HG03135 (cell line): ENCODE data around the gene ENDOV.
A peak's percentile ranks its signal among the peaks of the same experiment; 100 is the strongest.

ENCODE experiments used
- ATAC-seq: cut with Tn5 transposase; IDR thresholded peaks from one replicate; pipeline ENCODE4 v1.9.1; 2021; ENCODE audit warnings: mild to moderate bottlenecking, moderate library complexity; ENCODE audit not compliant: unreplicated experiment

Gene ENDOV

GRCh38 chr17:80414803-80415625 is at the start of gene ENDOV:
TSS of gene ENDOV (plus strand) at chr17:80415167. CDS start at chr17:80415195, 28 bp downstream.
- ATAC-seq: peak; percentile 94

GRCh38 chr17:80365983-80366382 is 49.0 kb upstream of the ENDOV start:
- ATAC-seq: no peak

- ATAC-seq: no peak
Measured at GRCh38 chr17:80367503-80367902, 47.5 kb upstream of the ENDOV start.

- no peak for ATAC-seq
Measured at GRCh38 chr17:80371196-80371595, 43.8 kb upstream of the ENDOV start.

GRCh38 chr17:80372456-80372855 is 42.5 kb upstream of the ENDOV start:
- ATAC-seq: no peak

GRCh38 chr17:80372922-80373570 is 41.9 kb upstream of the ENDOV start:
- ATAC-seq: no peak

- ATAC-seq: no peak
Measured at GRCh38 chr17:80374039-80374731, 40.8 kb upstream of the ENDOV start.

- no peak for ATAC-seq
Measured at GRCh38 chr17:80374732-80375585, 40.0 kb upstream of the ENDOV start.

GRCh38 chr17:80376531-80376930 is 38.4 kb upstream of the ENDOV start:
- ATAC-seq: no peak

- no peak for ATAC-seq
Measured at GRCh38 chr17:80377798-80378197, 37.2 kb upstream of the ENDOV start.

GRCh38 chr17:80379348-80379747 is 35.6 kb upstream of the ENDOV start:
- ATAC-seq: no peak

- no peak for ATAC-seq
Measured at GRCh38 chr17:80380068-80380467, 34.9 kb upstream of the ENDOV start.

- no peak for ATAC-seq
Measured at GRCh38 chr17:80380555-80381002, 34.4 kb upstream of the ENDOV start.

GRCh38 chr17:80381416-80381923 is 33.5 kb upstream of the ENDOV start:
- no peak for ATAC-seq

- ATAC-seq: no peak
Measured at GRCh38 chr17:80382446-80382845, 32.5 kb upstream of the ENDOV start.

GRCh38 chr17:80382956-80383355 is 32.0 kb upstream of the ENDOV start:
- no peak for ATAC-seq

GRCh38 chr17:80384078-80384960 is 30.6 kb upstream of the ENDOV start:
- ATAC-seq: no peak

GRCh38 chr17:80385046-80385445 is 29.9 kb upstream of the ENDOV start:
- no peak for ATAC-seq

GRCh38 chr17:80386341-80386740 is 28.6 kb upstream of the ENDOV start:
- no peak for ATAC-seq

GRCh38 chr17:80387071-80387470 is 27.9 kb upstream of the ENDOV start:
- no peak for ATAC-seq
